Measurements from ENCODE around the gene NUDT4. TPM values are rescaled to one million over a fixed set of nuclear protein-coding genes. Genes with fewer than 3 reads are reported as not detected.

The NUDT4 gene
- total RNA-seq, 3 donors from 2014 or later (not counting 1 experiment from before 2014, with no cell fraction given) = 51.6 to 61.5 (median 52.2) TPM

GRCh38 chr12:93351726-93352125, 26.0 kb upstream of the NUDT4 start:
- Histone ChIP-seq H3K4me3 (ENCODE audit: low read length) (no peak overlapping the region), H3K4me1 (ENCODE audit: control insufficient read depth, insufficient read depth, low read length) (no peaks in the 10 kb centered on the region), H3K9me3 (ENCODE audit: control insufficient read depth, insufficient read depth, low read length) (no peaks in the 10 kb centered on the region), H3K36me3 (ENCODE audit: control insufficient read depth, insufficient read depth, low read length) (no peaks in the 10 kb centered on the region), H3K27ac (ENCODE audit: low read length) (no peak overlapping the region), H3K27me3 (ENCODE audit: control insufficient read depth, insufficient read depth, low read length) (no peaks in the 10 kb centered on the region)
- Mint-ChIP-seq H3K27ac (no peak overlapping the region), H3K27me3 (ENCODE audit: low read depth in 2 of 2) (peaks cover 0 to 5% of the 10 kb centered on the region in 2 donors), H3K36me3 (no peaks in the 10 kb centered on the region), H3K4me3 (no peak overlapping the region), H3K9me3 (no peaks in the 10 kb centered on the region), H3K4me1 (no peaks in the 10 kb centered on the region)
- 91% methylated on average over 1 of the region's 1 CpG for WGBS (ENCODE audit: insufficient coverage)
- TF ChIP-seq, protein P1, sequence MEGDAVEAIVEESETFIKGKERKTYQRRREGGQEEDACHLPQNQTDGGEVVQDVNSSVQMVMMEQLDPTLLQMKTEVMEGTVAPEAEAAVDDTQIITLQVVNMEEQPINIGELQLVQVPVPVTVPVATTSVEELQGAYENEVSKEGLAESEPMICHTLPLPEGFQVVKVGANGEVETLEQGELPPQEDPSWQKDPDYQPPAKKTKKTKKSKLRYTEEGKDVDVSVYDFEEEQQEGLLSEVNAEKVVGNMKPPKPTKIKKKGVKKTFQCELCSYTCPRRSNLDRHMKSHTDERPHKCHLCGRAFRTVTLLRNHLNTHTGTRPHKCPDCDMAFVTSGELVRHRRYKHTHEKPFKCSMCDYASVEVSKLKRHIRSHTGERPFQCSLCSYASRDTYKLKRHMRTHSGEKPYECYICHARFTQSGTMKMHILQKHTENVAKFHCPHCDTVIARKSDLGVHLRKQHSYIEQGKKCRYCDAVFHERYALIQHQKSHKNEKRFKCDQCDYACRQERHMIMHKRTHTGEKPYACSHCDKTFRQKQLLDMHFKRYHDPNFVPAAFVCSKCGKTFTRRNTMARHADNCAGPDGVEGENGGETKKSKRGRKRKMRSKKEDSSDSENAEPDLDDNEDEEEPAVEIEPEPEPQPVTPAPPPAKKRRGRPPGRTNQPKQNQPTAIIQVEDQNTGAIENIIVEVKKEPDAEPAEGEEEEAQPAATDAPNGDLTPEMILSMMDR (IDR thresholded peaks at IDR 0.05) = no peak
- DNase-seq (no peak), ATAC-seq (no peak)
- intact Hi-C loops (cut with micrococcal nuclease) = no loop called here

DNA sequence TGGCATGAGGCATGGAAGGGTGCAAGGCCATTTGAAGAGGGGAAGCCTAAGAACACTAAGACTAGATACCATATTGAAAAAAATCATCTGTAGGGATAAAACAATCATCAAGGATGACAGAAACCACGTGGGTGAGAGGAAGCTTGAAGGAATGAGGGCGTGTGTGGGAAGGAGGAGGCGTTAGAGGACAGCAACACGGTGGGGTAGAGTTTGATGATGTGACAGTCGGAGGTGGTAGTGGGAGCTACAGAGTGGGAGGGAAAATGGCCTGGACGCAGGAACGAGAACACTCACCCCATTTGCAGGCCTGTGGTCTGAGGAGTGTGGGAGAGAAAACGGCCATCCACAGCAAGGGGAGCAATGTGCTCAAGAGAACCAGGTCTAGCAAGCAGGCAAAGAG, 25.4 kb upstream of the NUDT4 start:
- H3K4me3 ChIP-seq (ENCODE audit: low read length) = no peak overlapping the region
- ATAC-seq = no peak
- Mint-ChIP-seq H3K4me3 (no peak overlapping the region), H3K4me1 (no peaks in the 10 kb centered on the region), H3K27ac (no peak overlapping the region), H3K27me3 (ENCODE audit: low read depth in 2 of 2) (peaks cover 0 to 5% of the 10 kb centered on the region in 2 donors), H3K36me3 (no peaks in the 10 kb centered on the region), H3K9me3 (no peaks in the 10 kb centered on the region)
- 70% methylated on average over 8 of the region's 8 CpGs for WGBS (ENCODE audit: insufficient coverage)
- no peak for DNase-seq
- intact Hi-C loops (cut with micrococcal nuclease) = no loop called here
- H3K27me3 ChIP-seq (ENCODE audit: control insufficient read depth, insufficient read depth, low read length) = no peaks in the 10 kb centered on the region
- no peaks in the 10 kb centered on the region for H3K4me1 ChIP-seq (ENCODE audit: control insufficient read depth, insufficient read depth, low read length)
- H3K36me3 ChIP-seq (ENCODE audit: control insufficient read depth, insufficient read depth, low read length) = no peaks in the 10 kb centered on the region
- no peak overlapping the region for H3K27ac ChIP-seq (ENCODE audit: low read length)
- H3K9me3 ChIP-seq (ENCODE audit: control insufficient read depth, insufficient read depth, low read length) = no peaks in the 10 kb centered on the region
- TF ChIP-seq, protein P1 (IDR thresholded peaks at IDR 0.05) = no peak

GRCh38 chr12:93356214-93356613, 21.5 kb upstream of the NUDT4 start:
- Mint-ChIP-seq H3K27ac (no peak overlapping the region), H3K36me3 (no peaks in the 10 kb centered on the region), H3K4me1 (no peaks in the 10 kb centered on the region), H3K4me3 (no peak overlapping the region), H3K27me3 (ENCODE audit: low read depth in 2 of 2) (peaks cover 0 to 5% of the 10 kb centered on the region in 2 donors), H3K9me3 (no peaks in the 10 kb centered on the region)
- TF ChIP-seq, protein P1 (IDR thresholded peaks at IDR 0.05) = no peak
- no peak overlapping the region for H3K27ac ChIP-seq (ENCODE audit: low read length)
- H3K36me3 ChIP-seq (ENCODE audit: control insufficient read depth, insufficient read depth, low read length) = no peaks in the 10 kb centered on the region
- H3K9me3 ChIP-seq (ENCODE audit: control insufficient read depth, insufficient read depth, low read length) = no peaks in the 10 kb centered on the region
- WGBS (ENCODE audit: insufficient coverage) = 90% methylated on average over 5 of the region's 8 CpGs
- DNase-seq (no peak), ATAC-seq (no peak)
- no peaks in the 10 kb centered on the region for H3K27me3 ChIP-seq (ENCODE audit: control insufficient read depth, insufficient read depth, low read length)
- intact Hi-C loops (cut with micrococcal nuclease) = no loop called here
- H3K4me1 ChIP-seq (ENCODE audit: control insufficient read depth, insufficient read depth, low read length) = no peaks in the 10 kb centered on the region
- no peak overlapping the region for H3K4me3 ChIP-seq (ENCODE audit: low read length)

- Mint-ChIP-seq H3K27ac (no peak overlapping the region), H3K4me1 (no peaks in the 10 kb centered on the region), H3K4me3 (no peak overlapping the region), H3K36me3 (no peaks in the 10 kb centered on the region), H3K27me3 (ENCODE audit: low read depth in 2 of 2) (no peaks in the 10 kb centered on the region), H3K9me3 (no peaks in the 10 kb centered on the region)
- TF ChIP-seq, protein P1 (IDR thresholded peaks at IDR 0.05) = no peak
- Histone ChIP-seq H3K9me3 (ENCODE audit: control insufficient read depth, insufficient read depth, low read length) (no peaks in the 10 kb centered on the region), H3K4me1 (ENCODE audit: control insufficient read depth, insufficient read depth, low read length) (no peaks in the 10 kb centered on the region), H3K27ac (ENCODE audit: low read length) (no peak overlapping the region), H3K36me3 (ENCODE audit: control insufficient read depth, insufficient read depth, low read length) (no peaks in the 10 kb centered on the region), H3K27me3 (ENCODE audit: control insufficient read depth, insufficient read depth, low read length) (no peaks in the 10 kb centered on the region), H3K4me3 (ENCODE audit: low read length) (no peak overlapping the region)
- no peak for ATAC-seq
- WGBS (ENCODE audit: insufficient coverage) = 100% methylated on average over 2 of the region's 2 CpGs
- no peak for DNase-seq
- intact Hi-C loops (cut with micrococcal nuclease) = no loop called here
These were observed 19.7 kb upstream of the NUDT4 start for GRCh38 chr12:93358058-93358457.
